HG02885 (cell line): Measurements from ENCODE around the gene PTPRM.
"Not testable (repeated sequence)": the region's sequence is repeated elsewhere in the genome, so short reads cannot be mapped to it uniquely, and the experiment has no call there.

Source experiments
- ATAC-seq: cut with Tn5 transposase; IDR thresholded peaks from one replicate; pipeline ENCODE4 v1.9.1; 2021; ENCODE audit warnings: mild to moderate bottlenecking; ENCODE audit not compliant: unreplicated experiment, poor library complexity

PTPRM gene

DNA sequence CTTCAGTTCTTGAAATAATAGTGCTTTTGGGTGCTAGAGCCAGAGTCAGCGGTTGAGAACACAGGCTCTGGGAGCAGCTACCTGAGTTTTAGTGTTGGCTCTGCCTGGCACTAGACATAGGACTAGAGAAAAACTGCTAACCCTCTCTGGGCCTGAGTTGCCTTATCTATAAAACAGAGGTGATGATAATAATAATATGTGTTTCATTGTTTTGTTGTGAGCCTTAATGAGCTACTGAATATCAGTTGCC lies 391.7 kb downstream of the PTPRM start:
- ATAC-seq, result no peak

DNA sequence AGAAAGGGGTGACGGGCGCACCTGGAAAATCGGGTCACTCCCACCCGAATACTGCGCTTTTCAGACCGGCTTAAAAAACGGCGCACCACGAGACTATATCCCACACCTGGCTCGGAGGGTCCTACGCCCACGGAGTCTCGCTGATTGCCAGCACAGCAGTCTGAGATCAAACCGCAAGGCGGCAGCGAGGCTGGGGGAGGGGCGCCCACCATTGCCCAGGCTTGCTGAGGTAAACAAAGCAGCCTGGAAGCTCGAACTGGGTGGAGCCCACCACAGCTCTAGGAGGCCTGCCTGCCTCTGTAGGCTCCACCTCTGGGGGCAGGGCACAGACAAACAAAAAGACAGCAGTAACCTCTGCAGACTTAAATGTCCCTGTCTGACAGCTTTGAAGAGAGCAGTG lies 399.6 kb downstream of the PTPRM start:
- ATAC-seq, result not testable (repeated sequence)

DNA sequence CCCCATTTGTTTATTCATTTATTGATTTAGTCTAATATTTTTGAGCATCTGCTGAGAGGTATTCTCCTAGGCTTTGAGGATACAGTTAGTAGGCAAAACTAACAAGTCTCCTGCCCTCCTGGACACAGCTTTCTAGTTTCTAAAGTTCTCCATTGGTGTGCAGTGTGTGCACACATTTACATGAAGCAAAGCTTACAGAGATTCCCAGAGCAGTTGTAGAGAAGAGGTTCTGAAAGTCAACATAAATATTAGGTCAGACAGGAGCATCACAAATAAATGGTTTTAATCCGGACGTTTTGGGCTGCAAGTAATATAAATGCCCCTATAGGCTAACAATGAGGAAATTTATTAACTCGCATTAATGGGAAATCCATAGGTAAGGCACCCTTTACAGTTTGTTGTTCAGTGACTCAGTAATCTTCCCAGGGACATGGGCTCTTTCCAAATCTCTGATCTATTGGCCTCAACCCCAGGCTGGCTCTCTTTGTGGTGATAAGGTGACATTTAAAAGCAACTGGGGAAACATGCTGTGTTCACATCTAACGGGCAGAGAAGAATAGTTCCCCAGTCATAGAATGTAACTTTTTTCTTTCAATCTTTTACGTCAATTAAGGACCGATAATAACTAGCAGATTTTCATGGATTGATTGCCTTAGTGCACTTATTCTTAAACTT lies 407.2 kb downstream of the PTPRM start:
- ATAC-seq, result no peak

GRCh38 chr18:7977897-7978296 lies 410.8 kb downstream of the PTPRM start:
- no peak for ATAC-seq

DNA sequence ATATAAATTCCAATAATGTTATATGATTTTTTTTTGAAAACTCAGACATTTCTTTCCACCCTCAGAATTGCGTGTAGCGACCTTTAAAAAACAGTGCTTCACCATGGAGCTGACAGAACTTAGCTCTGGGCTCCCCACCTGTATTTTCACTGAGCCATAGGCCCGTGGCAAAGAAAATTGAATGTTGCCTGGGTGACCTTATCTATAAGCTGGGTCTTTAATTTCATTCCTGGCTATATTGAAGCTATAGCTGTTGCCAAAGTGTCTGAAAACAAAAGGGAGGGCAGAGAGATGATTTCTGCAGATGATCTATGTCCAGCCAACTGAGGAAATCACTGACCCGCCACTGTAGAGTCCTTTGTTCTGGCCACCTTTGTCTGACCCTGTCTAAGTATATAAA lies 411.7 kb downstream of the PTPRM start:
- no peak for ATAC-seq

- no peak for ATAC-seq
These were observed 412.6 kb downstream of the PTPRM start for GRCh38 chr18:7979714-7980113.

- no peak for ATAC-seq
These were observed 413.0 kb downstream of the PTPRM start for GRCh38 chr18:7980136-7980535.

- ATAC-seq, result no peak
These were observed 413.5 kb downstream of the PTPRM start for GRCh38 chr18:7980656-7981055.

DNA sequence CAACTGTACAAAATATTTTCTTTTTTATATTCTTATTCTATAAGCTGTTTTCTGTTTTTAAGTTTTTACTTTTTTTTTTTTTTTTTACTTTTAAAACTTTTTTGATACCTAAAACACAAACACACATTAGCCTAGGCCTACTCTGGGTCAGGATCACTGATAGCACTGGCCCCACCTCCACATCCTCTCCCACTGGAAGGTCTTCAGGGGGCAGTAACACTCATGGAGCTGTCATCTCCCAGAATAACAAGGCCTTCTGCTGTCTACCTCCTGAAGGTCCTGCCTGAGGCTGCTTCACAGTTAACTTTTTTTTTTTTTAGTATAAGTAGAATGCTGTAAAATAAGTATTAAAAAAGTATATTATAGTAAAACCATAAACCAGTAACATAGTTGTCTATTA lies 415.1 kb downstream of the PTPRM start:
- no peak for ATAC-seq

GRCh38 chr18:7987284-7987976 lies 420.3 kb downstream of the PTPRM start:
- ATAC-seq, result no peak

DNA sequence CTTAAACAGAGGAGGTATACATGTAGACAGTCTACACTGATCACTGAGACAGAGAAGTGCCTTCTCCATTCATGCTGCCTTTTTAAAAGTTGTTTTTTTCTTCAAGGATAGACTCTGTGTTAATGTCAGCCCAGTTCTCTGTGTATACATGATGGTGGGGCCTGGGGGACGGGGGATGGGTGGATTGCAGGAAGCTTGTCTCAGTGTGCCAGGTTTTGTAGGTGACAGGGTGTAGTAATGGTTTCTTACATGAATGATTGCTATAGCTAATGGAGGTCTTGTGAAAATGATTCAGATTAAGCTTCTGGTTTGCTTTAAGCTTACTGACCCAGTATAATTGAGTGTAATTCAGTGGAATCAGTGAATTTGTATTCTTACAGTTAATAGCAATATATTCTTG lies 423.6 kb downstream of the PTPRM start:
- ATAC-seq, result no peak

DNA sequence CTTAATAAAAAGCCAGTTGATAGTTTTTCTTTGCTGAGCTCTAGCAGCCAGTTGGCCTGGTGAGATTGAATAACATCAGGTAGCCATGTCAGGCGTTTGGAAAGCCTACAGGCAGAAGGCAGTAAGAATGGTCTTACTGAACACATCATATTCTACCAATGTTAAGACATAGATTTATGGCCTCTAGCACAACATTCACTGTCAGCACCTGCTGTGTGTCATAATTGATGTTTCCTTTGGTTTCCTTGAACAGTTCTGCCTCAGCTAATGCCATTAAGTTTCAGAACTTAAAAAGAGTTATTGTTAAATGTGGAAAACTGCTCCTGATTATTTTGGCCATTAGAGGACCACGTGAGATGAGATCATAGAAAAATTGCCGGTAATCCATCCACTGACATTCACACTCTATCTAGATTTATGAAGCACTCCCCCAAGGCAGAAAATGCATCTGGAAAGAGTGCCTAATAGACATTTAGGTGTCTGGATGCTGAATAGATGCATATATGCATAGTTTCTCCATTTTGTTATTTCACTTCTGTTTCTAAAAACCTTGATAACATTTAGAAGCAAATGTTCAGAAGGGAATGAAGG lies 434.7 kb downstream of the PTPRM start:
- ATAC-seq, result no peak

- ATAC-seq, result no peak
These were observed 437.0 kb downstream of the PTPRM start for GRCh38 chr18:8003878-8004675.

- ATAC-seq, result no peak
These were observed 437.7 kb downstream of the PTPRM start for GRCh38 chr18:8004792-8005191.

DNA sequence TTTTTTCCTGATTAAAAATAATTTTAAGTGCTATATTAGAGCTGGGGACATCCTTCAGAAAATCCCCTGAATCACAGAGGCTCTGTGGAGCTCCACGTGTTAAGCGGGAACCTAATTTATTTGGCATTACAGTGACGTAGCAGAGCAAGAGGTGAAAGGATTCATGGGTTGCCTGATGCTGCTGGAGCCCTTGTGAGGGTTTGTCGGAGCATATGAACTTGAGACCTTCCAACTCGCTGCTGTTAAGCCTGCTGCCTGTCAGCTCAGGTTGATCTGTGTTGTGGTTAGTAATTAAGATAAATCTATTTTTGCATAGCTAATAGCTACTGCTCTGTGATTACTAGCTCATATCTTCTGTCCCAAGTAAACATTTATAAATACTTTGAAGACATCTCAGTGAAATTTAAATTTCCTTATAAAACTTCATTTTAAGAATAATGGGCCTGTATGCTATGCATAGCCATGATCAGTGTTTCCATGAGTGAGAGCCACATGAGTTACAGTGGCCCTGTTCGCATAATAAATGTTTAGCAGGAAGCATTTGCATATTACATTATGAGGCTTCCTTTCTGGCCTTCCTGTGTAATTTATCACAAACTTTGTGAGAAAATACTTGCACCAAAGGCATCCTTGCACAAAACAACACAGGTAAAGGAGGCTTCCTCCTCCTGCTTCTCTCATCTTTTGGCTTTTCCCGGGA lies 438.9 kb downstream of the PTPRM start:
- ATAC-seq, result no peak

GRCh38 chr18:8006979-8007378 lies 439.9 kb downstream of the PTPRM start:
- no peak for ATAC-seq

DNA sequence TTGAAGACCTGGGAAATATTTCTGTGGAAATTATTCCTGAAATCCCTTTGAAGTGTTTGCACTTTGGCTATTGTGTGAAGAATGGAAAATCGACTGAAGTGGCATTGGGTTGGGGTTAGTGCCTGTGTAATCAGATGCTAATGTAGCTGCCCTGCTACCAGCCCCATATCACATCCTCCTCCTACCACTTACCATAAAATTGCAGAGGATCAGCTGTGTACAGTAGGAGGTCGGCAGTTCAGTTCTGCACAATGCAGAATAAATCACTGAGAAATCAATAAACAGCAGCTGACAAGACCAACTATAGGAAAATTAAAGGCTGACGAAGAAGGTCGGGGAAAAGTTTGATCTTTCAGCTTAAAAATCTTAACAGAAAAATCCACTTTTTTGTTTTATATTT lies 440.9 kb downstream of the PTPRM start:
- no peak for ATAC-seq

- ATAC-seq, result no peak
These were observed 444.2 kb downstream of the PTPRM start for GRCh38 chr18:8011361-8011760.

DNA sequence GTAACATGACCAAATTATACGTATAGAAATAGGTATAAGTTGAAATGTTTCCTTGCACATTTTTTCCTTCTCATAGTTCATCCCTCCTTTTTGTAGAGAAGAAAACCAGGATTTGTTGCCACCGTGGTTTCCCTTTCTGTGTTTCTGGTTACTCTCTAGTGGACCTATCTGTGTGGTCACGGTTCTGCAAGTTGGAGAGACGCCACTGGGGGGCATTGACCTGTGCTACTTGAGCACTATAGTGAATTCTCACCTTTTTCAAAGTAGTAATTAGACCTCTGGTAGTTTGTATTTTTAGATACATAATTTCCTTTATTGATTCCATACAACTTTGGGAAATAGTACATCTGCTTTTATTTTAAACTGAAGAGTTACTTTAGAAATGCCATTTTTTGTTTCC lies 444.8 kb downstream of the PTPRM start:
- ATAC-seq, result no peak

DNA sequence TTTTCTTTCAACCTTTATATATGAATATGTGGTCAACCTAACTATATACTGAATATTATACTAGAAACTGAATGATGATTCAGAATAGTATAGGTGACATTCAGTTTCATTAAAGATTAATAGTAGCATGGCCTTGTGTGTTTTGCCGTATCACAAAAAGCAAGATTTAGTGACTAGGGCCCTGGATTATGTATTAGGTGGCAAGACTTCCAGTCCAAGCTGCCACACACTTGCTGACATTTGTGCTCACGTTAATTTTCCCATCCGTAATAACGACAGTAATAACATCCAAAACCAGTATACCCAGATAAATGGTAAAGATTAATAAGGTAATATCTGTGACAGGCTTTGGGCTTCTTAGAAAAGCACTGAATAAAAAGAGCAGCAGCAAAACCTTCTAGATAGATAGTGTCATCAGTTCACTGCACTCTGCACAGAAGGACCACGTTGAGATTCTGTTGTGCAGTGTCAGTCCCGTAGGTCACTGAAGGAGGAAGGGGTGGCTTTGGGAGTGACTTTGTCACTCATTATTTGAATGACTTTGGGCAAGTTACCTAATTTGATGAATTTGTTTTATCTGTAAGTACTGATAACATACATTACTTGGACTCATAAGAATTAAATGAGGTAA lies 451.7 kb downstream of the PTPRM start:
- no peak for ATAC-seq
